ENCODE results near the gene TIMP1. TPM values are rescaled to one million over a fixed set of nuclear protein-coding genes. Genes with fewer than 3 reads are reported as not detected.

Gene TIMP1
- total and polyA plus RNA-seq, 2 of the 13 experiments (the other 11 are each of a cell fraction or from before 2014, with no cell fraction given), result 12.3 to 45.8 TPM

DNA sequence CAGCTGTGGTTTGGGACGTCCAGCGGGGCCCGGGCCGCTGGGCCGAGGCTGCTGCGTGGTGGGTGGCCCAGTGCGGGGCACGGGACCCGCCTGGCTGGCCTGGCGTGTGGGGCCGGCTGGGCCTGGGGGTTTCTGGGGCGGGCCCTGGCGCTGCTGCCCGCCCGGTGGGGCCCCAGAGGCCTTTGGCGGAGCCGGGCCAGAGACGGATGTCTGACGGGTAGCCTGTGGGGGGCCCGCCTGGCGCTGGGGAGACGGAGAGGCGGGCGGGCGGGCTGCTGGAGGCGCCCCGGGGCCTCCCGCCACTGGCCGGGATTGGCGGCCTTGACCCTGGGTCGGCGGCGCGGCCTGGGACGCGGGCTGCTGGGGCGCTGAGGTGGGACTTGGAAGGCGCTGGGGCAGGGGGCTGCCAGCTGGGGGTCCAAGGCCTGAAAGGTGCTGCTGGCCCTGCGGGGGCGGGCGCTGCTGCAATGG, 8.1 kb upstream of the TIMP1 start:
- WGBS (ENCODE audit: low lambda C conversion rate), result 100% methylated on average over 1 of the region's 41 CpGs
- no peaks in the 10 kb centered on the region; a peak in 2 of 5 replicates for H3K27me3 ChIP-seq (ENCODE audit: control insufficient read depth in 1 of 2, insufficient read depth in 2 of 2, low read length in 2 of 2)
- TF ChIP-seq ZNF207 (IDR thresholded peaks at IDR 0.05; ENCODE audit: borderline replicate concordance) (no peak), NR2F6 (IDR thresholded peaks at IDR 0.05) (no peak), NR2F6 (CRISPR knock-in tag; IDR thresholded peaks at IDR 0.05) (no peak), FOXM1 (CRISPR knock-in tag; IDR thresholded peaks at IDR 0.05) (no peak), CREM (IDR thresholded peaks at IDR 0.05) (no peak), CREM (CRISPR knock-in tag; IDR thresholded peaks at IDR 0.05) (no peak), IRF2 (CRISPR knock-in tag; IDR thresholded peaks at IDR 0.05) (no peak), ADNP (CRISPR knock-in tag; IDR thresholded peaks at IDR 0.05) (no peak), ZNF3 (CRISPR knock-in tag; IDR thresholded peaks at IDR 0.05) (no peak), ZNF563 (CRISPR knock-in tag; IDR thresholded peaks at IDR 0.05) (no peak), ZNF788 (CRISPR knock-in tag; IDR thresholded peaks at IDR 0.05; ENCODE audit: borderline replicate concordance) (no peak), SMAD1 (CRISPR knock-in tag; IDR thresholded peaks at IDR 0.05; ENCODE audit: borderline replicate concordance, low read depth) (no peak), ZNF776 (CRISPR knock-in tag; IDR thresholded peaks at IDR 0.05) (no peak)
- TF ChIP-seq, protein P1, sequence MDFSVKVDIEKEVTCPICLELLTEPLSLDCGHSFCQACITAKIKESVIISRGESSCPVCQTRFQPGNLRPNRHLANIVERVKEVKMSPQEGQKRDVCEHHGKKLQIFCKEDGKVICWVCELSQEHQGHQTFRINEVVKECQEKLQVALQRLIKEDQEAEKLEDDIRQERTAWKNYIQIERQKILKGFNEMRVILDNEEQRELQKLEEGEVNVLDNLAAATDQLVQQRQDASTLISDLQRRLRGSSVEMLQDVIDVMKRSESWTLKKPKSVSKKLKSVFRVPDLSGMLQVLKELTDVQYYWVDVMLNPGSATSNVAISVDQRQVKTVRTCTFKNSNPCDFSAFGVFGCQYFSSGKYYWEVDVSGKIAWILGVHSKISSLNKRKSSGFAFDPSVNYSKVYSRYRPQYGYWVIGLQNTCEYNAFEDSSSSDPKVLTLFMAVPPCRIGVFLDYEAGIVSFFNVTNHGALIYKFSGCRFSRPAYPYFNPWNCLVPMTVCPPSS (IDR thresholded peaks at IDR 0.05), result no peak
- TF ChIP-seq, protein P2, sequence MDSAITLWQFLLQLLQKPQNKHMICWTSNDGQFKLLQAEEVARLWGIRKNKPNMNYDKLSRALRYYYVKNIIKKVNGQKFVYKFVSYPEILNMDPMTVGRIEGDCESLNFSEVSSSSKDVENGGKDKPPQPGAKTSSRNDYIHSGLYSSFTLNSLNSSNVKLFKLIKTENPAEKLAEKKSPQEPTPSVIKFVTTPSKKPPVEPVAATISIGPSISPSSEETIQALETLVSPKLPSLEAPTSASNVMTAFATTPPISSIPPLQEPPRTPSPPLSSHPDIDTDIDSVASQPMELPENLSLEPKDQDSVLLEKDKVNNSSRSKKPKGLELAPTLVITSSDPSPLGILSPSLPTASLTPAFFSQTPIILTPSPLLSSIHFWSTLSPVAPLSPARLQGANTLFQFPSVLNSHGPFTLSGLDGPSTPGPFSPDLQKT (CRISPR knock-in tag; IDR thresholded peaks at IDR 0.05; ENCODE audit: borderline replicate concordance), result no peak
- TF ChIP-seq, protein P3, sequence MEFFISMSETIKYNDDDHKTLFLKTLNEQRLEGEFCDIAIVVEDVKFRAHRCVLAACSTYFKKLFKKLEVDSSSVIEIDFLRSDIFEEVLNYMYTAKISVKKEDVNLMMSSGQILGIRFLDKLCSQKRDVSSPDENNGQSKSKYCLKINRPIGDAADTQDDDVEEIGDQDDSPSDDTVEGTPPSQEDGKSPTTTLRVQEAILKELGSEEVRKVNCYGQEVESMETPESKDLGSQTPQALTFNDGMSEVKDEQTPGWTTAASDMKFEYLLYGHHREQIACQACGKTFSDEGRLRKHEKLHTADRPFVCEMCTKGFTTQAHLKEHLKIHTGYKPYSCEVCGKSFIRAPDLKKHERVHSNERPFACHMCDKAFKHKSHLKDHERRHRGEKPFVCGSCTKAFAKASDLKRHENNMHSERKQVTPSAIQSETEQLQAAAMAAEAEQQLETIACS (CRISPR knock-in tag; IDR thresholded peaks at IDR 0.05), result no peak
- peaks cover 13% of the 10 kb centered on the region for H3K4me1 ChIP-seq (ENCODE audit: insufficient read depth, low read length)
- FAIRE-seq (no peak), DNase-seq (ENCODE audit: low spot score) (no peak), ATAC-seq (peak; percentile 20)
- in situ Hi-C loops (cut with HindIII; ENCODE audit: extremely low pct_ligation_motif_present, low pct_unique_long_range_greater_than_20kb), result no loop called here
- H4K20me1 ChIP-seq (ENCODE audit: insufficient read depth, low read length), result no peaks in the 10 kb centered on the region
- no peaks in the 10 kb centered on the region for H3K79me2 ChIP-seq (ENCODE audit: insufficient read depth, low read length)
- no peak overlapping the region for H3K4me3 ChIP-seq (replicated peaks in 1 of 3; ENCODE audit: insufficient read depth in 1 of 3, low read depth in 2 of 3, low read length in 3 of 3)
- CTCF ChIA-PET (ENCODE audit: low intra/inter-chr PET ratio, low total read pairs), result no interaction called here
- POLR2A ChIA-PET, result no interaction called here
- intact Hi-C loops (cut with micrococcal nuclease; ENCODE audit: unreplicated experiment), result no loop called here
- H3K4me2 ChIP-seq (ENCODE audit: low read depth, low read length), result no peak overlapping the region
- H3K9ac ChIP-seq (ENCODE audit: insufficient read depth, low read depth, low read length), result no peak overlapping the region
- BruUV-seq (replicated peaks), result no TSS peak
- no peak overlapping the region for H3K27ac ChIP-seq (ENCODE audit: extremely low read length, insufficient read depth, low read length)
- H3K36me3 ChIP-seq (replicated peaks in 1 of 2; ENCODE audit: control insufficient read depth in 1 of 2, insufficient read depth in 2 of 2, low read length in 2 of 2), result 0 out of 5 replicates have a peak, but pooled peaks cover 0 to 7% of the 10 kb centered on the region in 2 experiments
- no peak overlapping the region for H2AFZ ChIP-seq (ENCODE audit: low read length)
- H3K9me3 ChIP-seq (ENCODE audit: low read length), result no peaks in the 10 kb centered on the region

Data from HepG2 (cell line).